OCI-LY3 (cell line): ENCODE results near the gene FAM3A.

Source experiments
- H2AFZ ChIP-seq: fragments of 200-600, 300-600 bp; shearing (Covaris generic); 2 replicates; pipeline ENCODE4 v1.6.0; 2014; ENCODE audit warnings: antibody characterized with exemption, low read depth, low read length
- H3K27ac ChIP-seq: fragments of 200-600, 300-600 bp; sonication (generic); 2 replicates; pipeline ENCODE4 v1.5.1; 2014; ENCODE audit warnings: mild to moderate bottlenecking, low read length, moderate library complexity, mixed read lengths
- H3K27me3 ChIP-seq: fragments of 200-600, 300-600 bp; sonication (generic); 2 replicates; pipeline ENCODE4 v1.6.1; 2014; ENCODE audit warnings: low read depth, low read length, mixed read lengths
- H3K36me3 ChIP-seq: fragments of 200-600, 300-600 bp; sonication (generic); replicated peaks from 2 replicates; pipeline ENCODE3; 2014; ENCODE audit warnings: low read depth, low read length, mixed read lengths
- H3K4me1 ChIP-seq: fragments of 300-600, 200-600 bp; sonication (generic); 2 replicates; pipeline ENCODE4 v1.6.1; 2014; ENCODE audit warnings: low read length, mixed read lengths
- H3K4me2 ChIP-seq: fragments of 200-600, 300-600 bp; sonication (generic); 2 replicates; pipeline ENCODE4 v1.6.1; 2014; ENCODE audit warnings: low read length, mixed read lengths
- H3K4me3 ChIP-seq: fragments of 300-600, 200-600 bp; sonication (generic); 2 replicates; pipeline ENCODE4 v1.5.1; 2014; ENCODE audit warnings: antibody characterized with exemption, mild to moderate bottlenecking, low read length, moderate library complexity
- H3K79me2 ChIP-seq: fragments of 300-600, 200-600 bp; shearing (Covaris generic); 2 replicates; pipeline ENCODE4 v1.6.1; 2014; ENCODE audit warnings: mild to moderate bottlenecking, low read length, mixed read lengths
- H3K9ac ChIP-seq: fragments of 300-600, 200-600 bp; shearing (Covaris generic); 2 replicates; pipeline ENCODE4 v1.6.0; 2014; ENCODE audit warnings: mild to moderate bottlenecking, low read length, moderate library complexity
- H3K9me3 ChIP-seq: fragments of 200-600, 300-600 bp; shearing (Covaris generic); 2 replicates; pipeline ENCODE4 v1.6.1; 2014; ENCODE audit warnings: low read length, mixed read lengths; ENCODE audit not compliant: insufficient read depth
- H4K20me1 ChIP-seq: fragments of 200-600, 300-600 bp; sonication (generic); 2 replicates; pipeline ENCODE4 v1.6.1; 2016; ENCODE audit warnings: low read length, mixed read lengths; ENCODE audit not compliant: insufficient read depth
- EZH2phosphoT487 ChIP-seq: fragments of 200-600 bp; shearing (Covaris generic); IDR thresholded peaks from 2 replicates; pipeline ENCODE4 v1.6.1; 2018; ENCODE audit warnings: antibody characterized with exemption, mixed run types, low read depth
- TF ChIP-seq, protein P1 (sequence below): fragments of 200-600, 300-600 bp; sonication (generic); IDR thresholded peaks from 2 replicates; pipeline ENCODE4 v1.5.1; 2014; ENCODE audit warnings: antibody characterized with exemption, low read length, low read depth

Gene FAM3A

GRCh38 chrX:154508384-154508745 is 7.7 kb downstream of the FAM3A start:
- Histone ChIP-seq H3K36me3 (peaks cover 7% of the 10 kb centered on the region), H4K20me1 (no peaks in the 10 kb centered on the region), H3K4me3 (no peak overlapping the region), H3K9me3 (no peaks in the 10 kb centered on the region), H2AFZ (no peak overlapping the region), H3K79me2 (no peaks in the 10 kb centered on the region), H3K9ac (no peak overlapping the region), H3K4me2 (no peak overlapping the region), H3K27ac (no peak overlapping the region), H3K4me1 (no peaks in the 10 kb centered on the region), H3K27me3 (no peaks in the 10 kb centered on the region)
- TF ChIP-seq, protein P1, sequence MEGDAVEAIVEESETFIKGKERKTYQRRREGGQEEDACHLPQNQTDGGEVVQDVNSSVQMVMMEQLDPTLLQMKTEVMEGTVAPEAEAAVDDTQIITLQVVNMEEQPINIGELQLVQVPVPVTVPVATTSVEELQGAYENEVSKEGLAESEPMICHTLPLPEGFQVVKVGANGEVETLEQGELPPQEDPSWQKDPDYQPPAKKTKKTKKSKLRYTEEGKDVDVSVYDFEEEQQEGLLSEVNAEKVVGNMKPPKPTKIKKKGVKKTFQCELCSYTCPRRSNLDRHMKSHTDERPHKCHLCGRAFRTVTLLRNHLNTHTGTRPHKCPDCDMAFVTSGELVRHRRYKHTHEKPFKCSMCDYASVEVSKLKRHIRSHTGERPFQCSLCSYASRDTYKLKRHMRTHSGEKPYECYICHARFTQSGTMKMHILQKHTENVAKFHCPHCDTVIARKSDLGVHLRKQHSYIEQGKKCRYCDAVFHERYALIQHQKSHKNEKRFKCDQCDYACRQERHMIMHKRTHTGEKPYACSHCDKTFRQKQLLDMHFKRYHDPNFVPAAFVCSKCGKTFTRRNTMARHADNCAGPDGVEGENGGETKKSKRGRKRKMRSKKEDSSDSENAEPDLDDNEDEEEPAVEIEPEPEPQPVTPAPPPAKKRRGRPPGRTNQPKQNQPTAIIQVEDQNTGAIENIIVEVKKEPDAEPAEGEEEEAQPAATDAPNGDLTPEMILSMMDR: no peak
- TF ChIP-seq EZH2phosphoT487: no peak

DNA sequence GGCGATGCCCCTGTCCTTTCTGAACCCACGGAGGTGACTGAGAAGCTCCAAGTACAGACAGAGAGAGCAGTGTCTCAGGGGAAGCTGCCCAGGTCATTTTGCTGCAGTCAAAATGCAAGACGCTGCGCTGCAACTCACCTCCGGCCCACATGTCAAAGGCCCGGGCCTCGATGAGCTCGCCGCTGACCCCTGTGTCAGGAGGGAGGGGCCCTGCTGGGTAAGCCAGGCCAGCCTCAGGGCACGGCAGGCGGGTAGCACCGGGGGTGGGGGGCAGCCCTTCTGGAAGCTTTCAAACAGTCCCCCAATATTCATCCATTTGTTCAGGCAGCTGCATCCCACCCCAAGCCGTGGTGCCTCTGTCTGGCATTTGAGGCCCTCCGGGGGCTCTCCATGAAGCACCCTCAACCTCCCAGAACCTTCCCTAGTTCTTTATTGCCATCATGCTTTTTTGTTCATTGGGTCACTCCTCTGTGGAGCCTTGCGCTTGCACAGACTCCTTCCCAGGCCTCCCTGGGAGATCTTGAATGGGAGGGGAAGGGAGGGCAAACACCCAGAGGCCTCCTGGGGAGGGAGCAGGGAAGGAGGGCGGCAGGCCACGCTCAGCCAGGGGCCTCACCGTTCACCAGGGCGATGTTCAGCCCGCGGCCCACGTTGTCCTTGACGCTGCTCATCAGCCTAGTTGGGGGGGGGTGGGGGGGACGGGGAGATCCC is 8.2 kb downstream of the FAM3A start:
- H3K36me3 ChIP-seq: peaks cover 7% of the 10 kb centered on the region
- no peak overlapping the region for H3K9ac ChIP-seq
- no peaks in the 10 kb centered on the region for H3K27me3 ChIP-seq
- no peaks in the 10 kb centered on the region for H3K79me2 ChIP-seq
- H2AFZ ChIP-seq: no peak overlapping the region
- no peaks in the 10 kb centered on the region for H4K20me1 ChIP-seq
- H3K9me3 ChIP-seq: no peaks in the 10 kb centered on the region
- H3K27ac ChIP-seq: no peak overlapping the region
- H3K4me2 ChIP-seq: no peak overlapping the region
- no peak overlapping the region for H3K4me3 ChIP-seq
- TF ChIP-seq, protein P1: no peak
- no peak for TF ChIP-seq EZH2phosphoT487
- H3K4me1 ChIP-seq: no peaks in the 10 kb centered on the region

GRCh38 chrX:154506483-154507332 is 9.3 kb downstream of the FAM3A start:
- Histone ChIP-seq H3K27ac (no peak overlapping the region), H3K27me3 (no peaks in the 10 kb centered on the region), H3K4me1 (no peaks in the 10 kb centered on the region), H2AFZ (no peak overlapping the region), H3K79me2 (no peaks in the 10 kb centered on the region), H3K9me3 (no peaks in the 10 kb centered on the region), H3K4me3 (no peak overlapping the region), H3K9ac (no peak overlapping the region), H4K20me1 (no peaks in the 10 kb centered on the region), H3K36me3 (peaks cover 7% of the 10 kb centered on the region), H3K4me2 (no peak overlapping the region)
- TF ChIP-seq, protein P1: no peak
- TF ChIP-seq EZH2phosphoT487: no peak

- Histone ChIP-seq H2AFZ (no peak overlapping the region), H3K79me2 (no peaks in the 10 kb centered on the region), H3K36me3 (peaks cover 7% of the 10 kb centered on the region), H3K4me2 (no peak overlapping the region), H3K27ac (no peak overlapping the region), H3K9ac (no peak overlapping the region), H3K9me3 (no peaks in the 10 kb centered on the region), H4K20me1 (no peaks in the 10 kb centered on the region), H3K27me3 (no peaks in the 10 kb centered on the region), H3K4me3 (no peak overlapping the region), H3K4me1 (no peaks in the 10 kb centered on the region)
- no peak for TF ChIP-seq EZH2phosphoT487
- TF ChIP-seq, protein P1: no peak
Measured at GRCh38 chrX:154505734-154506133, 10.3 kb downstream of the FAM3A start.
